B cell (primary cell): ENCODE data around the gene NUFIP1.

Source experiments
- CTCF ChIP-seq: fragments of 200-600 bp; IDR thresholded peaks from one replicate; pipeline ENCODE4 v1.8.0; 2022; ENCODE audit warnings: antibody characterized with exemption, mild to moderate bottlenecking
- EZH2 ChIP-seq: IDR thresholded peaks from 2 replicates; pipeline ENCODE4 v1.6.1; 2012; ENCODE audit warnings: borderline replicate concordance, low read depth, mild to moderate bottlenecking, moderate library complexity, low read length; ENCODE audit not compliant: insufficient read depth, poor library complexity, severe bottlenecking

- TF ChIP-seq CTCF, result no peak
- no peak for TF ChIP-seq EZH2
Measured at GRCh38 chr13:44895953-44896335, 93.3 kb downstream of the NUFIP1 start.
